HG03045 (cell line): ENCODE measurements around the gene USP51.
"Not testable (repeated sequence)": the region's sequence is repeated elsewhere in the genome, so short reads cannot be mapped to it uniquely, and the experiment has no call there.

Experiments
- ATAC-seq: cut with Tn5 transposase; IDR thresholded peaks from one replicate; pipeline ENCODE4 v1.9.1; 2021; ENCODE audit warnings: mild to moderate bottlenecking, moderate library complexity; ENCODE audit not compliant: unreplicated experiment

USP51 gene

DNA sequence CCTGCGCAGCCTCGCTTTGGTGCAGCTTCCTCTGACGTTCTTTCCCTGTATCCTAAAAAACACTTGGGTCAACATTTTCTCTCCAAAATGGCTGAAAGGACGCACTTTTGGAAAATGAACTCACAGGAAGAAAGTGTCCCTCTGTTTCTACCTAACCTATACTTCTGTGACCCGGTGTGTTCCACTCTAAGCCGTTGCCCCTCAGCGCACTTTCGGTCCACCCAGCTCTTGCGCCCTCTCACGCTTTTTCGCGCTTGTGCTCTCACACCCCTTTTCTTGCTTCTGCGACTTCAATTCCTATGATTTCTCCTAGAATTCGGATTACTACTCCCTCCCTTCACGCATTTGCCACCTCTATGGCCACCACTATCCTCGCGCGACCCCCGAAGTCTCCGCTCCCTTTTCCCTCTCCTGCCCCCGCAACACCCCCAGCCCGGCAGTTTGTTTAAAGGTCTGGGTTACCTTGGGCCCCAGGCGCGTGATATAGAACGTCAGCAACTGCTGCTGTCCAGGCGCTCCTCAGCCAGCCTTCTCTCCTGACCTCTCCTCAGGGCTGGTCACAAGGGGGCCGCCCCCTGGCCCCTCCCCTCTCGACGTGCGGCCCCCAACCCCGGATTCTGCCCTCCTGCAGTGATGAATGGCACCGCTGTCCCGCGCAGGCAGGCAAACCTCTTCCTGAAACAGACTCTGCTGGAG lies at the start of gene USP51:
Gene USP51 (minus strand): TSS at position 535 of the 696 bp plus-strand sequence. CDS start 909 bp downstream, outside the sequence.
- peak; percentile 45 for ATAC-seq

DNA sequence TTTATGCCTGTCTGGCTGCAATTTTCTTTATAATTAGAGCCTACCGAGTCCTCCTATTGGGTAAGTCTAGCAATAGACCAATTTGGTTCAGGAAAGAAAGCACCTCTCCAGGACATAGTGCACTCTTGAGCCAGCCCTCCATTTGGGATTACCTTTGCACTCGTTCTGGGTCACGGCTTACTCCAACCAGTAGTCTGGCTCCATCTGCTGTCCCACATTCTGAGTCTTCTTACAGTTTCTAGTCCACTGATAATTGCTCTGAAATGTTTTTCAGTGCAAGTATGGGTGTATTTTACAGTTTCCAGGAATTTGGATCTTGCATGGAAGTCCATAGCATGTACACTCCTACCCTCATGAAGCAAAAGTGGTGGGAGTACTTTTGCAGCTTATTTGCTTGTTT lies 34.8 kb upstream of the USP51 start:
- no peak for ATAC-seq

DNA sequence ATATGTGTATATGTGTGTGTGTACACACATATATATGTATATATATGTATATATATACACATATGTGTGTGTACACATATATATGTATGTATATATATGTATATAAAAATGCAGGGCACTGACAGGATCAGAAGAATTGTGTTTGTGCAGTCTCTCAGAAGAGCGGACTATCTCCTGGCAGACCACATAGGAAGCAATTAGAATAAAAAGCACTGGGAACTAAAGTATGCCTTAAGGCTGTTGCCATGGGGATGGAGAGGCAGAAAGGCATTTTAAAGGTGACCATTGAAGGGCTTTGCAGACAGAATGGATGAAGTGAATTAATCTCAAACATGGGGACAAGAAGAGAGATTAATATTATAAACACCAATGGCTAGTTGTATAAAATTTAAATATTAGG lies 33.7 kb upstream of the USP51 start:
- no peak for ATAC-seq

DNA sequence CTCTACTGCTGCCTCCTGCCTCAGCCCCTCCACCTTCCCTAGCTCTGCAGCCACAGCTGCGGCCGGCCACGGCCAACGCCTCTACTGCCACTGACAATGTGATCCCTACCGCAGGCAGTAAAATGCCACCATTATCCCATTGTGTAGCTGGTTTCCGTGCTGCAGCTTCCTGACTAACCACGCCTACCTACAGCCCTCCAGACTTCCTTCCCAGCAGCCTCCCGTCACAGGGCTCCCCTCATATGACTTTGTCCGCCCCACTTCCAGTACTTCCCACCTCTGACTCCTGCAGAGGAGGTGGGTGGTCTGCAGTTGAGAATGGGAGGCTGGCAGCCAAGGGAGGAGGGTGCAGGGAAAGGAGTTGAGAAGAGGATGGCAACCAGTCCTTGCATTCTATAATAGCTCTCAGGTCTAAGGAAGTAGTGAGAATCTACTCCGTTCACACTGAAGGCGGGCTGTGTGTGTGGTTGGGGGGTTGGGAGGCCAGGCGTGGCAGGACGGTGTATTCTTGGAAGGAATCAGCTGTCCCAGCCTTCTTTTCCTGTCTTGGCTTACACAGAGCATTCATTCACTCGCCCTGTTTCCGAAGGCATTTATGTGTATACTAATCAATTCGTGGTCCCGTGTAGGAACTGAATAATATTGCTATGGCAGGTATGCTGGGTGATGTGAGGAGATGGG lies 33.1 kb upstream of the USP51 start:
- ATAC-seq, result no peak

DNA sequence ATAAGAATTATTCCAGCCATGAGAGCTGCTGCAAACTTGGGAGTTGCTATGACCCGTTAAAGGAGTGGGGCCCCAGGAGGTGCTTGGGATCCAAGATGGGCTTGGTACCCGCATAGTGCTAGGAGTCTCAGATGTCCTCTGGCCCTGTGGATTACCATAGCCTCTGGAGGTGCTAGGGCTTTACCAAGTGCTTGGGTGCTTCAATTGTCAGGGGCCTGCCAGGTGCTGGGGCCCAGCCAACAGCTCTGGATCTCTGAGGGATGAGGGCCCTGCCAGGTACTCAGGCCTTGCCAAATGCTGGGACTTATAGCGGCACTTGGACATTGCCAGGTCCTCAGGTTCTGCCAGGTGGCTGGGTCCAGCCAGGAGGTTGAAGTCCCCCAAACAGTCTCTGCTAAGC lies 32.0 kb upstream of the USP51 start:
- ATAC-seq, result no peak

DNA sequence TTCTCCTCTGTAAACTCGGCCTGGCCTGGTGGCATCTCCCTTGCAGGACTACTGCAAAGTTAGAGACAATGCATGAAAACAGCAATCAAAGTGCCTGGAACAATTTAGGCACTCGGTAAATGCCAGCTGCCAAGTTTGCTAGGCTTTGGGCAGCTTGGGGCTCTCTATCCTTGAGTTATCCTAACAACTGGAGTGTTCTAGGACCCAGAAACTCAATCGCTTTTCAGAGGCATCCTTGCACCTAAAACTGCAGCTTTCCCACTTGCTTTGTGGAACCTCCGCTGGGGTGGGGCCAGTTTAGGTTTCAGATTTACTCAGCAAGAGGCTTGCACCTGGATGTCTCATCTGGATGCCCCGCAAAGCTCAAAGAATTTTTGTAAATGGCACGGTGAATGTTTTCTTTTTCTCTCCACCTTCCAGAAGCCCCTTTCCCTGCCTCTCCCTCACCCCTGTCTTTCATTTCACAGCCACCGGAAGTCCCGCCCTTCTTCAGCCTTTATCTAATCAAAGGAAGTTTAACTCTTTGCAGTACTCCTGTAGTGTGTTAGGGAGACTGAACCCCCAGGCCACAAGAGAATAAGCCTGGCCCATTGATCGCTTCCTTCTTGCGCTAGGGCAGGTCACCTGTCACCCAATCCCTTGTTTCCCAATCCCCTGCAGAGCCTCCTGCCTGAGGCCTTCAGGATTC lies 27.3 kb upstream of the USP51 start:
- not testable (repeated sequence) for ATAC-seq

DNA sequence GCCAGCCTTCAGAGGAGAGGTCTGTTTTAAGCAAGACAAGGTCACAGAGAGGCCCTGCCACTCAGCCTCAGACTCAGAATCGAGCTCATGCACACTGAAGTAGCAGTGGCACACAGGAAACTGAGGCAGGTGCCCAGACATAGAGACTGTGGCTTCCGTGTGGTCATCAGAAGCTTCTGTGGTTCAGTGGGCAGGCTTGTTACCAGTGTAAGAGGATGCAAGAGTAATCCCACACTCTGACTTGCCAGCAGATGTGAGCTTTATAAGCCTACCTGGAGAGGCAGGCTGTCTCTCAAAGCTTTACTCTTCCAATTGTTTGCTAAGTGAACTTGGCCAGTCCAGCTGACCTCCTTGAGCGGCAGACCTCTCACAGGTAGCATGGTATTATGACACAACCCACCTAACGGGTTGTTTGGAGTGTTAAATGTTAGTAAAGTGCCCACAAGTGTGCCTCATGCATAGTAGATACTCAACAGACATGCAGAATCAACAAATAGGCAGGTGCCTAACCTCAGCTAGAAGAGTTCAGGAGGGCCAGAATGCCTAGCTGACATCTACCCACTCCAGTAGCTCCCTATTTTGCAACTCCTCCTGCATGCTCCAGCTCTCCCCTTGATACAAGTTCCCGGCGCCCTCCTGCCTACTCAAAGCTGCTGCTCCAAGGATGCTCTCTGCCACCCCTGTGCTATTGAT lies 23.5 kb upstream of the USP51 start:
- ATAC-seq, result not testable (repeated sequence)

DNA sequence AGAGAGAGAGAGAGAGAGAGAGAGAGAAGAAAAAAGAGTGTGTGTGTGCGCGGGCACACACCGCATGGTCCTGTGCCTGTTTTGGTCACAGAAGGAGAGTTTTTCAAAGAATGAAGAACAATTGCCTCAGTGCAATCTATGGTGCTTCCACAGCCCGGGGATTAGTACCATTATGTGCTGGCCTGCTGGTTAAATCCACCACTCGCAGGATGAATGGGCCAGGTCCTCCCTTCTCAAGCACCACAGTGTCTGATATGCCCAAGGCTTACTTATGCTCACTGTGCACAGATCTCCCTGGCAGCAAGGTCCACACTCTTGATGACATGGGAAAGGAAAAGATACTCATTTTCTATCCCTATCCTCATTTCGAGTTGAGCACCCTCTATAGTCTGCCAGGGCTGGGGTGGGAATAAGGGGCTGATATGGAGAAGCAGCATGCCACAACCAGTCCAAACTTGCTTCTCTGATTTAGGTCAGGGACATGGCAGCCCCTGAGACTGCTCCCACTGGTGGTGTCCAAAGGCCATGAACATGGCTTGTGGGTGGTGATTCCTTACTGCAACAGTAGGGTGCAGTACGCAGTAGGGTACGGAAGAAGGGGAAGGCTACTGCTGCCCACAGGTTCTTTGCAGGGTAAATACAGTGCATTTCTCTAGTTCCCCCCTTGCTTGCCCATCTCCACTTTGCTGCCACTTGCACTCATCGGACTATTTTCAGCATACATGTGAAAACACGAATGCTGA lies 18.9 kb upstream of the USP51 start:
- not testable (repeated sequence) for ATAC-seq

DNA sequence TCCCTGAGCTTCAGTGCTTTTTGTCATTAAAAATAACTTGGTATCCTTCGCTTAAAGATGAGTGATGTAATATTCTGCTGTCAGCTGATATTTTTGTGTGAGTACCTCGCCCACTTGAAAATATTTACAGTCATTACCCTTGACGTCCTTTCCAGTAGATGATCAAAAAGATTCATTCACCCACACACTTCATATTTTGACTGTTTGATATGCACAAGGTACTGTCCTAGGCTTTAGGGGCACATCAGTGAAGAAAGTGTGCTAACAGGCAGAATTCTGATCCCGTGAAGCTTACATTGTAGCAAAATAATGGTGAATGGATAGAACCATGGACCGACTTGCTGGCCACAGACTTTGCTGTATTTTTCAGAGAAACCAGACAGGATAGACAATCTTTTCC lies 18.1 kb upstream of the USP51 start:
- ATAC-seq, result not testable (repeated sequence)

DNA sequence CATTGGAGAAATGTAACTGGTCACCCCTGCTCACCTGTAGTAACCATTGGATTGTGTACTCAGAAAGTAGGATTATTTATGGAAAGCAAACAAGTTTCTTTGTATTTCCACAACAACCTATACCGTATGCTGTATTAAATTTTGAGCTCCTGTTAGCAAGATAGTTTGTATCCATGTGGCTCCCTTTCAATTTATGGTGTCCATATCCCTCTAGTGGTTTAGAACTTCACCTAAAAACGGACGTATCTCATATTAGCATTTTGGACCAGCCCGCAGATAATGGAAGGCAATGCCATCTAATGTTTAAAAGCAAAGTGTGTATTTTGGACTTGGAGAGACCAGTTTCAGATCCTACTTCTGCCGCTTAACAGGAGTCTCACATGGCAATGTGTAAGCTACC lies 17.4 kb upstream of the USP51 start:
- ATAC-seq, result not testable (repeated sequence)

DNA sequence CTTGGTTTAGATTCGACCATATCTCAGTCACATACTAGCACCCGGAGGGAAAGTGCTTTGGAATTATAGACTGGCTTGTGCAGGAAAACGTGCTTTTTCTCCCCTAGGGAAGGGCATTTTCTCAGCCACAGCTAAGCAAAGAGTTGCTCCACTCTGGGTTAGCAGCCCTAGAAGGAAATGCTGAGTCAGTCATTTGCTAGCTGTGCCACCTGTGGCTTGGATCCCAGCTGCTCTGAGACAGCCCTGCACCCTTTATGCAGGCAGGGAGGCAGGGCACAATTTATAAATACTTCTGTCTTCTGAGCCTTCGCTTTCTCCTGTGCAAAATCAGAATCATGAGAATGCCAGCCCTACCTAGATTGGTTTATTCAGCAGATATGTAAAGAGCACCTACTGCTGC lies 1.3 kb upstream of the USP51 start:
- no peak for ATAC-seq

DNA sequence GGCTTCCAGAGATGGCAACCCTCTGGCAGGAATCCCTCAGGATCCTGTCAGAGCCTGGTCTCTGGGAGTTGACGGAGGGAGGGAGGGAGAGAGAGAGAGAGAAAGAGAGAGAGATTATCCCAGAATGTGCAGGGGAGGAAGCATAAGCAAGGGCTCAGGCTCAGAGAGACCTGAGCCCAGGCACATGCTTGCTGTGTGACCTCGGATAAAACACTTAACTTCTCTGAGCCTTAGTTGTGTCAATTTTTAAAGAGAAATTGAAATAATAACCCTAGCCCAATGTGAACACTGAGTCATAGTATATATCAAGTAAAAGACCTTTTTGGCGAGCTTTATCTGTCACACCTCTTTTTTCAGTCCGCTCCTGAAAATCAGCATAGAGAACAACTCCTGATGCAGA lies 473 bp upstream of the USP51 start:
- ATAC-seq, result no peak

DNA sequence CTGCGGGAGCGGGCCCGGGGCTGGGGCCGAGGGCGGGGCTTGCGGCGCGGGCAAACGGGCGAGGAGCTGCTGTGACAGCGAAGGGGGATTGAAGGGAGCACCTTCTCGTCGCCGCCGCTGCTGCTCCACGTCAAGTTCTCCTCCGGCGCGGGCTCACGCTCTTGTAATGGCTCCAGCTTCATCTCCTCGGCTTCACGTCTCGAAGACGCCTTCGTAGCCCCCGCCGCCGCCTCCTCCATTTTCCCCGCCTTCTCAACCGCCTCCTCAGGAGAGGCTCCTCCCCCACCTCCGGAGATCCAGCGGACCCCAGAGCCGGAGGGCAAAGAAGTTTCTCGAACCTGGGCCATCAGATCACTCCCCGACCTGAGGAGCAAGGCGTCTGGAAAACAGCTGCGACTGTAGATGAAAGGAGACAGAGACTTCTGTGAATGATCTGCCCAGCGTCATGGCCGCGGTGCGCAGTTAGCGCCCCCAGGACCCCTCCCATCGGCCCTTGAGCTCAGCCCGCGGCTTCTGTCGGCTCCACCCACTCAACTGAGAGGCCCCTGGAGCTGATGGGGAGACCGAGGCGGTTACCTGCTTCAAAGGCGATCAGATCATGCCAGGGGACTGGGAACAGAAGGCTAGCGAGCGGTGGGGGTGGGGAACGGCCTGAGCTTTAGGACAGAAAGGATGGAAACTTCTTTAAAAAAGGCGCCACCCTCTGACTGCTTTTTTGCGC lies 895 bp downstream of the USP51 start:
- ATAC-seq, result peak; percentile 74

DNA sequence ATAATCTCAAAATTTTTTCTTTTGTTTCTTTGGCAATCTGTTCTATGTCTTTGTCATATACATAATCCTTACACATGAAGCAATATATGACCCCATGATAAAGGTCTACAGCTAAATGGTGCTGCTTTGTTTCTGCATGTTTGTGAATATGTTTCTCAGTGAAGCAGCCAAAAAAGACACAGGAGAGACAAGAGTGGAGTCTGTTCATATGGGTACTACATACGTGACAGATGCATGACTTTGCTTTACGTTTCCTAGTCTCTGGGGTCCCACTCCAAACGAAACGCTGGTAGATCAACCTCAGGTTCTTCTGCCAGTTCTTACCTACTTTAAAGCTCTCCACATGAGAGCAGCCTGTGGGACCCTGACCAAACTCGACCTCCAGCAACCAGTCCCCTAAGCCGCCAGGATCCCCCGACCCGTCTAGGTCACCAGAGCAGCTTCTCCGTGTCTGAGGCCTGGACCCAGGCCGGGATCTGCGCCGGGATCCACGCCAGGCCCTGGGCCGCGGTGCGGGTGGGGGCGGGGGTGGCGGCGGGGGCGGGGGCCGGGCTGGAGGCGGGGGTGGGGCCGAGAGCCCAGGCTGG lies 1.5 kb downstream of the USP51 start:
- ATAC-seq, result no peak

DNA sequence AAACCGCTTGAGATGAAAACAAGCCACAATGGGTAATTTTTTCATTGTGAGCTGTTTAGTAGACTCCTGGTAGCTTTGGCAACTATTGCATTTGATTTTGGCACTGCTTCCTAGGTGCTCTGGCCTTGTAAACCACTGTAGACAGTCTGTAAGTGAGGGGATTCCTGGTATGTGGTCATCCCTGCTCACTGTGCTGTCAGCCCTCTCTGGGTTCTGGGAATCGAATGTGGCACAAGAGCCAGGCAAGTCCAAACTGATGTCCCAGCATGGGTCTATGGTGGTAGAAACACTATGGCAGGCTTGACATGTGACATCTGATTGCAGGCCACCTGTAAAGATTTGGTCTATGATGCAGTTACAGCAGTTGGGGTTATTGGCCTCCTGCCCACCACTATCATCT lies 2.5 kb downstream of the USP51 start:
- ATAC-seq, result no peak

DNA sequence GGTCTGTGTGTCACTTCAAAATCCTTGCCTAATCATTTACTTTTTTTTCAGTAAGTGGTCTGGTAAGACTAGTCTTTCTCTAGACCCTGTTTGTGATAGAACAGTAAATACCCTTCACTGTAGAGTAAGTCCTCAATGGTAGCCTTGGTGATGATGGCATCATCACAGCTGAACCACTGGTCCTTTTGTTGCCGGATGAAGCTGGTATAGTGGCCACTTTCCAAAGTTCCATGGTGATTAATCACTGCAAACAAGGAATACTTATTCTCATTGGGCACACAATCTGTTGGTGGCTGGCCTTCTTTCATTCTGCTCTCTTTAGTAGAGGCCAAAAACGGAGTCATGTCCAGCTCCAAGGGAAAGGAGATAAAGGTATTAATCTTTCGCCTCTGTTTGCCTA lies 2.9 kb downstream of the USP51 start:
- no peak for ATAC-seq

DNA sequence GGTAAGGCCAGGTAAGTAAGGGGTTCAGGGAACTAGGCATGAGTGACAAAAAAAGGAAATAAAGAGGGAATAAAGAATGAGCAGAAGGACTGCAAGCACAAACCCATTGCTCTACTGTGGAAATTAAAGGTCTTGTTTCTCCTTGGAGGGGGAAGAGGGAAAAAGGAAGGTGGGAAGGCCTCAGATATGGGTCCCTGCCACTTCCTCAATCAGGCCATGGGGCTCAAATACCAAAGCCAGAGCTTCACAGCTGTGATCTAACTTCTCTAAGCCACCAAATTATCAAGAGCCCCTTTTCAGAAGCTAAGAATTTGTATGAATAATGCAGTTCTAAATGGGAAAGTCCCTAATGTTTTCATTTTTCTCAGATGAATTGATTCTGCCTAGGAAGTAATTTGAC lies 4.7 kb downstream of the USP51 start:
- no peak for ATAC-seq

DNA sequence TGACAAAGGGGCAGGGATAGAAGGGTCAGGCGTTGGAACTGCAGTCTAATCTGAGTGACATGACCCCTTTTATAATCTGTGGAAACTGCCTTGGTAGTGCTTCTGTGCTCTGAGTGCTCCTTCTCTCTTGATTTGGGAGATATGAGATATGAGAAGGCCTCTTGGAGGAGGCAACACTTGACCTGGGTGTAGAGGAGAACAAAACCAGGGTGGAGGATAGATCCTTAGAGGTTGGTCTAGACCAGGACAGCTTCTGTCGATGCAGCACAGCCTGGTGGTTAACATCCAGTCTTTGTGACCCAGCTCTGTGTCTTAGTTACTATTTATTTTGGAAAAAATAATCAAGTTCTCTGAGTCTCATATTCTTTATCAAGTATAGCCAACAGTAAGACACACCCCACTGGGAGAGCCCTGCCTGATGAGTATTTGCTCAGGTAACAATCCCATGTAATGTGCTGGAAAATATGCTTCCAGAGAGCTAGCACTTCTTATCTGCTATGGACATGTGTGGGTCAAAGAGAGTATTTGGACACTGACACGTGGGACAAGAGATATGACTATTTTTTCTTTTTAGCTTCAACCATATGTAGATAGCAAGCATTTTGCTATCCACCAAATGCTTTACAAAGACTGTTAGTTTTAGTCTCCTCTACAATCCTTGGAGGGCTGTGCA lies 9.1 kb downstream of the USP51 start:
- ATAC-seq, result no peak

DNA sequence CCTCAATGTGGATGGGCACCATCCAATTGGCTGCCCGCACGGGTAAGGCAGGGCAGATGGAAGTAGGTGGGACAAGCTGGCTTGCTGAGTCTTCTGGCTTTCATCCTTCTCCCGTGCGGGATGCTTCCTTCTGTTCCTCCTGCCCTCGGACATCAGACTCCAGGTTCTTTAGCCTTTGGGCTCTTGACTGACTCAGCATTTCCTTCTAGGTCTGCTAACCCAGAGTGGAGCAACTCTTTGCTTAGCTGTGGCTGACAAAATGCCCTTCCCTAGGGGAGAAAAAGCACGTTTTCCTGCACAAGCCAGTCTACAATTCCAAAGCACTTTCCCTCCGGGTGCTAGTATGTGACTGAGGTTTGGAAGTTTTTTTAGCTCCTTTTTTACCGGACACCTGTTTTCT lies 9.7 kb downstream of the USP51 start:
- ATAC-seq, result not testable (repeated sequence)
